Gastrocnemius medialis (tissue), 4 donors: ENCODE results near the gene BNIP2. TPM values are rescaled to one million over a fixed set of nuclear protein-coding genes. Genes with fewer than 3 reads are reported as not detected.

Experiments used
- ATAC-seq, 2 donors: fragments of 150-250 bp; one replicate each; pipeline ENCODE4 v1.9.1; 2016
- DNase-seq, 2 donors: peaks; one replicate each; pipeline ENCODE4 v3.0.0-alpha.2; 2019
- H3K27ac ChIP-seq, 4 donors: fragments of 200-600 bp; sonication (generic); 1 replicate in 1 of 4; 2 replicates in 3 of 4; pipeline ENCODE4 v1.5.1; 2016 to 2018; ENCODE audit warnings: mild to moderate bottlenecking in 2 of 4, moderate library complexity in 1 of 4
- H3K27me3 ChIP-seq, 3 donors: fragments of 200-600 bp; sonication (generic) in 2 of 3; 1 replicate in 1 of 3; 2 replicates in 2 of 3; pipeline versions ENCODE4 v1.5.1 to v1.6.0; 2016 to 2019; ENCODE audit warnings: mild to moderate bottlenecking in 1 of 3, moderate library complexity in 1 of 3
- H3K36me3 ChIP-seq, 2 donors: fragments of 200-600 bp; sonication (generic) in 1 of 2; one replicate each; pipeline ENCODE4 v1.5.1; 2017 to 2018
- H3K4me1 ChIP-seq, 2 donors: fragments of 200-600 bp; sonication (generic) in 1 of 2; one replicate each; pipeline ENCODE4 v1.5.1; 2016 to 2017; ENCODE audit warnings: mild to moderate bottlenecking in 2 of 2
- H3K4me3 ChIP-seq, 4 donors: fragments of 200-600 bp; sonication (generic) in 3 of 4; 1 replicate in 1 of 4; 2 replicates in 3 of 4; pipeline ENCODE4 v1.5.1; 2016 to 2019; ENCODE audit warnings: mild to moderate bottlenecking in 2 of 4
- H3K9me3 ChIP-seq, 3 donors: fragments of 200-600 bp; sonication (generic) in 2 of 3; 1 replicate in 1 of 3; 2 replicates in 2 of 3; pipeline ENCODE4 v1.5.1; 2016 to 2019
- CTCF ChIP-seq, 5 experiments: fragments of 450-650 bp in 3 of 5; fragments of 200-600 bp in 2 of 5; sonication (generic) in 2 of 5; IDR thresholded peaks in 4 of 5; conservative IDR thresholded peaks in 1 of 5; 1 replicate in 4 of 5; 2 replicates in 1 of 5; pipeline ENCODE4 v1.5.1; 2016 to 2019; ENCODE audit warnings: antibody characterized with exemption in 5 of 5, mild to moderate bottlenecking in 3 of 5, moderate library complexity in 3 of 5
- POLR2A ChIP-seq, 2 donors: fragments of 450-650 bp; IDR thresholded peaks; one replicate each; pipeline ENCODE4 v1.6.1; 2017; ENCODE audit warnings: antibody characterized with exemption in 2 of 2, mild to moderate bottlenecking in 2 of 2, moderate library complexity in 2 of 2
- in situ Hi-C, 4 donors: fragments of 200-750 bp; cut with MboI; loops; one replicate each; pipeline versions ENCODE4 v1.15.0 to v1.8.0; 2017; ENCODE audit warnings: low sequenced_read_pairs in 4 of 4
- intact Hi-C: fragments of 100-400 bp; cut with DNase I; formaldehyde crosslinking; loops from one replicate; pipeline ENCODE4 v1.15.1; 2023; ENCODE audit warnings: low total_unique reads
- total RNA-seq, 4 donors: library from RNA; depleted of rRNA; stranded (reverse); fragments of >200 nt; gene quantifications; one replicate each; pipeline versions ENCODE4 v1.1.0 to v1.2.3, GENCODE V29; 2016

Gene BNIP2
- total RNA-seq, 4 donors from 2014 or later = 120 to 147 (median 137) TPM

GRCh38 chr15:59723687-59724346, 34.7 kb upstream of the BNIP2 start:
- Histone ChIP-seq H3K9me3 (no peaks in the 10 kb centered on the region), H3K4me1 (peaks cover 3 to 11% of the 10 kb centered on the region in 2 donors), H3K36me3 (no peaks in the 10 kb centered on the region), H3K27ac (peak overlapping the region; percentile 44 to 71 (median 59)), H3K4me3 (no peak overlapping the region), H3K27me3 (no peaks in the 10 kb centered on the region)
- peak in 1 of 2 donors; percentile 71 for ATAC-seq
- intact Hi-C loops (loop anchor here (10.0 kb wide), 1 partner anchor 601 kb away; no protein-coding TSS in a partner anchor), in situ Hi-C loops (loop anchor here in 1 of 4 donors (10.0 to 25.0 kb wide), 2 partner anchors 463 to 601 kb away; no protein-coding TSS in a partner anchor)
- TF ChIP-seq CTCF (IDR thresholded peaks at IDR 0.05 in 4 of 5, conservative IDR thresholded peaks at IDR 0.05 in 1 of 5) = no peak
- no peak for TF ChIP-seq POLR2A (IDR thresholded peaks at IDR 0.05)
- DNase-seq = peak in 1 of 2 donors; percentile 16

- intact Hi-C loops = loop anchor here (10.0 kb wide), 1 partner anchor 602 kb away; no protein-coding TSS in a partner anchor
- in situ Hi-C loops = loop anchor here in 1 of 4 donors (10.0 to 25.0 kb wide), 2 partner anchors 465 to 602 kb away; no protein-coding TSS in a partner anchor
- H3K9me3 ChIP-seq = no peaks in the 10 kb centered on the region
- no peaks in the 10 kb centered on the region for H3K36me3 ChIP-seq
- no peak overlapping the region for H3K4me3 ChIP-seq
- H3K27ac ChIP-seq = peak overlapping the region in 2 of 4 donors; percentile 63 to 71
- ATAC-seq = no peak
- TF ChIP-seq CTCF (IDR thresholded peaks at IDR 0.05 in 4 of 5, conservative IDR thresholded peaks at IDR 0.05 in 1 of 5) (no peak), POLR2A (IDR thresholded peaks at IDR 0.05) (no peak)
- H3K4me1 ChIP-seq = peaks cover 3 to 11% of the 10 kb centered on the region in 2 donors
- no peak for DNase-seq
- H3K27me3 ChIP-seq = no peaks in the 10 kb centered on the region
Observed at GRCh38 chr15:59722476-59722875, 33.4 kb upstream of the BNIP2 start.

GRCh38 chr15:59722037-59722436, 32.9 kb upstream of the BNIP2 start:
- in situ Hi-C loops (loop anchor here in 1 of 4 donors (10.0 to 25.0 kb wide), 2 partner anchors 465 to 603 kb away; no protein-coding TSS in a partner anchor), intact Hi-C loops (loop anchor here (10.0 kb wide), 1 partner anchor 603 kb away; no protein-coding TSS in a partner anchor)
- no peaks in the 10 kb centered on the region for H3K27me3 ChIP-seq
- H3K4me1 ChIP-seq = peaks cover 3 to 11% of the 10 kb centered on the region in 2 donors
- no peak for TF ChIP-seq CTCF (IDR thresholded peaks at IDR 0.05 in 4 of 5, conservative IDR thresholded peaks at IDR 0.05 in 1 of 5)
- TF ChIP-seq POLR2A (IDR thresholded peaks at IDR 0.05) = no peak
- peak overlapping the region in 2 of 4 donors; percentile 63 to 71 for H3K27ac ChIP-seq
- ATAC-seq = no peak
- H3K9me3 ChIP-seq = no peaks in the 10 kb centered on the region
- no peaks in the 10 kb centered on the region for H3K36me3 ChIP-seq
- no peak overlapping the region for H3K4me3 ChIP-seq
- DNase-seq = no peak

- H3K9me3 ChIP-seq = no peaks in the 10 kb centered on the region
- no peak for ATAC-seq
- in situ Hi-C loops = loop anchor here in 1 of 4 donors (10.0 to 25.0 kb wide), 2 partner anchors 466 to 603 kb away; no protein-coding TSS in a partner anchor
- peak overlapping the region in 1 of 4 donors; percentile 71 for H3K27ac ChIP-seq
- H3K27me3 ChIP-seq = no peaks in the 10 kb centered on the region
- TF ChIP-seq POLR2A (IDR thresholded peaks at IDR 0.05) (no peak), CTCF (IDR thresholded peaks at IDR 0.05 in 4 of 5, conservative IDR thresholded peaks at IDR 0.05 in 1 of 5) (no peak)
- intact Hi-C loops = loop anchor here (10.0 kb wide), 1 partner anchor 603 kb away; no protein-coding TSS in a partner anchor
- no peak for DNase-seq
- H3K4me1 ChIP-seq = peaks cover 3 to 11% of the 10 kb centered on the region in 2 donors
- no peaks in the 10 kb centered on the region for H3K36me3 ChIP-seq
- no peak overlapping the region for H3K4me3 ChIP-seq
Observed at GRCh38 chr15:59721411-59721810, 32.3 kb upstream of the BNIP2 start.
